GM20000 (cell line): Measurements from ENCODE around the gene MLXIPL.
"Not testable (repeated sequence)": the region's sequence is repeated elsewhere in the genome, so short reads cannot be mapped to it uniquely, and the experiment has no call there.

ENCODE experiments used
- DNase-seq: peaks from one replicate; pipeline ENCODE4 v3.0.0; 2012; ENCODE audit warnings: low spot score
- TF ChIP-seq, protein P1 (sequence below): IDR thresholded peaks from 2 replicates; pipeline ENCODE4 v1.5.1; 2012; ENCODE audit warnings: mild to moderate bottlenecking, control low read depth; ENCODE audit errors: extremely low read depth, missing control alignments

Gene MLXIPL

GRCh38 chr7:73570521-73570920 is 53.8 kb downstream of the MLXIPL start:
- TF ChIP-seq, protein P1, sequence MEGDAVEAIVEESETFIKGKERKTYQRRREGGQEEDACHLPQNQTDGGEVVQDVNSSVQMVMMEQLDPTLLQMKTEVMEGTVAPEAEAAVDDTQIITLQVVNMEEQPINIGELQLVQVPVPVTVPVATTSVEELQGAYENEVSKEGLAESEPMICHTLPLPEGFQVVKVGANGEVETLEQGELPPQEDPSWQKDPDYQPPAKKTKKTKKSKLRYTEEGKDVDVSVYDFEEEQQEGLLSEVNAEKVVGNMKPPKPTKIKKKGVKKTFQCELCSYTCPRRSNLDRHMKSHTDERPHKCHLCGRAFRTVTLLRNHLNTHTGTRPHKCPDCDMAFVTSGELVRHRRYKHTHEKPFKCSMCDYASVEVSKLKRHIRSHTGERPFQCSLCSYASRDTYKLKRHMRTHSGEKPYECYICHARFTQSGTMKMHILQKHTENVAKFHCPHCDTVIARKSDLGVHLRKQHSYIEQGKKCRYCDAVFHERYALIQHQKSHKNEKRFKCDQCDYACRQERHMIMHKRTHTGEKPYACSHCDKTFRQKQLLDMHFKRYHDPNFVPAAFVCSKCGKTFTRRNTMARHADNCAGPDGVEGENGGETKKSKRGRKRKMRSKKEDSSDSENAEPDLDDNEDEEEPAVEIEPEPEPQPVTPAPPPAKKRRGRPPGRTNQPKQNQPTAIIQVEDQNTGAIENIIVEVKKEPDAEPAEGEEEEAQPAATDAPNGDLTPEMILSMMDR = no peak
- no peak for DNase-seq

DNA sequence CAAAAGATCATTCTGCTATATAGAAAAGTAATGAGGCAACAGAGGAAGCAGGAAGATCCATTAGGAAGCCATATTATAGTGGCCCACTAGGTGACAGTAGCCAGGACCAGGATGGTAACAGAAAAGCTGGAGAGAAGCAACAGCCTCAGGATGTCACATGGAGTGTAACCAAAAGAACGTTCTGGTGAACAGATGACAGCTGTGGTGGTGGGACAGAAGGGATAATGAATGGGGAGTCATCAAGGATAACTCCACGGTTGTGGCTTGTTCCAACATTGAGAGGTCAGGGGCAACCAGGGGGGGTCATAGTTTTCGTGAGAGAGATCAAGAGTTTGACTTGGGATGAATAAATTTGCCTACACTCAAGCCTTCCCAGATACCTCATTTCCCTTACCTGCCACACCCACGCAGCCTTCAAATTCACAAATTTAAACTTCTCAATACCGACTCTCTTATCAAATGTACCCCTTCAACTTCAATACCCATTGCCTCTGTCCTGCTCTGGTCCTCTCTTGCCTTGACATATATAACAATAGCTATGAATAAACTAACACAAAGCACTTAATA is 55.2 kb downstream of the MLXIPL start:
- TF ChIP-seq, protein P1 = no peak
- no peak for DNase-seq

DNA sequence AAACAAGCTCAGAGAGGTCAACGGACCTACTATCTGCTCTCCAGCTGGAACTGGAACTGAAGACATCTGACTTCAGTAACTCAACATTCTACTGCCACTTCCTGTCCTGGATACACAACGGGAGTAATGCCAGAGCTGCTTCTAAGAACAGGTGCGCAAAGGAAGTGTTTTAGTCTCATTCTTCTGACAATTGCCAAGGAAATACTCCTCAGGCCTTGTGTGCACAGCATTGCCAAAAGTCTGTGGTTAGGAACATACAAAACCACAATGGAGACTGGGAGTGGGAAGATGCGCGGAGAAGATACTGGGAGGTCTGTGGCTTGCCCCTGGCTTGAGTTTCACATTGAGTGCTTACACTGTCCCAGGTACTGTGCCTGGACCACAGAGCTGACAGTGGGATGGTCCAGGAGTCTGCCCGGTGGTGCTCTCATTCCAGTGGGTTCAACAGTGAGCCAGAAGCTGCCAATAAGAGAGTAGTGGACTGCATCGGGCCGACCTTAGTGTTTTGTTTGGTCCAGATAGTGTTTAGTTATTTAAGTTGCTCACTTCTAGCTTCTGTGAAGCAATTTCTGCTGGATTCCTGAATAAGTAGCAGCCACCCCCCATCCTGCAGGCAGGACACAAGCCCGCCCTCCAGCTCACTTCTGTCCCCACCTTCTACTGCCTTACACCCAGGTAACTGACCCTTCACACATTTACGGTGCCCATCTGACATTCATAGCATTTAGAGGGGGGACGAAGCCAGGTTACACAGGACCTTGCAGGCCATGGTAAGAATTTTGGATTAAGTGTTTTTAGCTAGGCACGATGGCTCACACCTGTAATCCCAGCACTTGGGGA is 56.3 kb downstream of the MLXIPL start:
- TF ChIP-seq, protein P1 = no peak
- DNase-seq = no peak

- TF ChIP-seq, protein P1 = no peak
- DNase-seq = no peak
These were observed 57.2 kb downstream of the MLXIPL start for GRCh38 chr7:73567140-73567539.

DNA sequence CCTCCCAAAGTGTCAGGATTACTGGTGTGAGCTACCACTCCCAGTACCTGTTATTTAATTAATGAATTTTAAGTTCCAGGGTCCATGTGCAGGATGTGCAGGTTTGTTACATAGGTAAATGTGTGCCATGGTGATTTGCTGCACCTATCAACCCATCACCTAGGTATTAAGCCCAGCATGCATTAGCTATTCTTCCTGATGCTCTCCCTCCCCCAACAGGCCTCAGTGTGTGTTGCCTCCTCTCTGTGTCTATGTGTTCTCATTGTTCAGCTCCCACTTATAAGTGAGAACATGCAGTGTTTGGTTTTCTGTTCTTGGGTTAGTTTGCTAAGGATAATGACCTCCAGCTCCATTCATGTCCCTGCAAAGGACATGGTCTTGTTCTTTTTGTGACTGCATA is 57.9 kb downstream of the MLXIPL start:
- not testable (repeated sequence) for DNase-seq

DNA sequence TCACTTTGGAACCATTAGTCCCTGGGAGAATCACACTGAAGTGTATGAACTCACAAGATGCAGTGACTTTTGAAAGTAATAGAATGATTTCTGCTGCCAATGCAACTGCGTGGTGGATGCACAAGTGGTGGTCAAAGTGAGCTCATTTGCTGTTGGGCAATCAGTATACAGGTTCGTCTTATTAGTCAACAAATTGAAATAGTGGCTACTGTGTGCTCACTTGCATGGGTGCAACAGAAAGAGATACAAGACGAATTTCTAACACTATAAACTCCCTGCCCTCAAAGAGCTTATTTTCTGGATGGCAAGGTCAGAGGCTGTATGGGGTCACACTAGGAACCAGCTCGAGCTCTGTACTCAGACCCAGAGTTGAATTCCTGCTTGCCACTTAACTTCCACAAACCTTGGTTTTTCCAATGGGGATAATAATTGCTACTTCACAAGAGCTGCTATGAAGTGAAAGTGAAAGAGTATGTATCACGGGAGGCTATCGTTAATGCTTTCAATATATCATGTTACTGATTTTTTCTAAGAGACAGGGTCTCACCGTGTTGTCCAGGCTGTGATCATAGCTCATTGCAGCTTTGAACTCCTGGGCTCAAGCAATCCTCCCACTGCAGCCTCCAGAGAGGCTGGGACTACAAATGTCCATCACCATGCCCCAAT is 58.5 kb downstream of the MLXIPL start:
- DNase-seq = no peak
- TF ChIP-seq, protein P1 = no peak

DNA sequence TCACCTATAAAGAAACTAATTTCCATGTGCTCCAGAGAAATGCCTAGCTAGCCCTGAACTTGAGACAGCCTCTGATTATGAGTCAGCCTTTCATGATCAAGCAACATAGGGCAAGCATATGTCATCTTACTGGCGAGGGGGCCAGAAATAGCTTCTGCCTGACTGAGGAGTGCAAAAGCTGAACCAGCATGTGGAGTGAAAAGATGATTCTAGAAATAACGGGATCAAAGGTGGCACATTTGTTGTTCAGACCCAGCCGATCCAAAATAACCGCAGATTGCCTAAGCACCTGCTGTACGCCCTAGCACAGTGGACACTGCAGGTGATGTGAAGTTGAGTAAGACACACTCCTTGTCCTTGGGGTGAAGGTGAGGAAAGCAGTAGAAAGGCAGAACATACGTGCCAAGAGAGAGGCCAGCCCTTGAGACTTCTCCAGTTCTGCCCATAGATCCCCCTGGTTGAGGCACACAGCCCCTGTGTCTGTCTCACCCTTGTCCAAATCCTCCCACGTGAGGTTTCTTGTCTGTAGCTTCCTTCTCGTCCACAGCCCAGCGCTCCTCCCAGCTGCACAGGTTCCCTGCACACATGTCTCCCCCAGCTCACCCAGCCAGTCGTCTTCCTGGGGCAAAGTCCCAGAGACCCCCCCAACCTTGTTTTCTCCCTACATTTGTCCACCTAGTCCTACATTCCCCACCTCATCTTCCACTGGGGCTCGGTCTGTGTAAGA is 64.0 kb downstream of the MLXIPL start:
- TF ChIP-seq, protein P1 = no peak
- peak; percentile 48 for DNase-seq
